HG03175 (cell line): ENCODE data around the gene ELP5.
"Not testable (repeated sequence)": the region's sequence is repeated elsewhere in the genome, so short reads cannot be mapped to it uniquely, and the experiment has no call there.

Experiments used
- ATAC-seq: cut with Tn5 transposase; IDR thresholded peaks from one replicate; pipeline ENCODE4 v1.9.1; 2021; ENCODE audit warnings: mild to moderate bottlenecking, moderate library complexity; ENCODE audit not compliant: unreplicated experiment

Gene ELP5

GRCh38 chr17:7235693-7236665 is 16.0 kb upstream of the ELP5 start:
- no peak for ATAC-seq

GRCh38 chr17:7236808-7237207 is 15.2 kb upstream of the ELP5 start:
- no peak for ATAC-seq

GRCh38 chr17:7237266-7237760 is 14.7 kb upstream of the ELP5 start:
- no peak for ATAC-seq

- ATAC-seq: no peak
Observed at GRCh38 chr17:7237761-7238419, 14.1 kb upstream of the ELP5 start.

GRCh38 chr17:7238420-7239090 is 13.5 kb upstream of the ELP5 start:
- no peak for ATAC-seq

- peak; percentile 56 for ATAC-seq
Observed at GRCh38 chr17:7239091-7240027, 12.7 kb upstream of the ELP5 start, which contains the start of gene PHF23. Gene PHF23 (minus strand): TSS chr17:7239457. CDS start chr17:7239279, 178 bp downstream.

- ATAC-seq: no peak
Observed at GRCh38 chr17:7240375-7240774, 11.6 kb upstream of the ELP5 start.

- no peak for ATAC-seq
Observed at GRCh38 chr17:7241090-7241733, 10.8 kb upstream of the ELP5 start.

- ATAC-seq: peak; percentile 31
Observed at GRCh38 chr17:7241783-7242716, 10.0 kb upstream of the ELP5 start, which contains the start of gene GABARAP. Gene GABARAP (minus strand): TSS chr17:7242449. CDS start chr17:7242330, 119 bp downstream.

GRCh38 chr17:7242717-7243452 is 9.1 kb upstream of the ELP5 start:
- ATAC-seq: peak; percentile 39

GRCh38 chr17:7243453-7243729 is 8.6 kb upstream of the ELP5 start:
- no peak for ATAC-seq

- ATAC-seq: not testable (repeated sequence)
Observed at GRCh38 chr17:7243838-7244237, 8.2 kb upstream of the ELP5 start.

- ATAC-seq: no peak
Observed at GRCh38 chr17:7246779-7247178, 5.2 kb upstream of the ELP5 start.

- ATAC-seq: no peak
Observed at GRCh38 chr17:7248796-7249195, 3.2 kb upstream of the ELP5 start.

- ATAC-seq: no peak
Observed at GRCh38 chr17:7249214-7249613, 2.8 kb upstream of the ELP5 start.

- no peak for ATAC-seq
Observed at GRCh38 chr17:7249830-7250229, 2.2 kb upstream of the ELP5 start.

- no peak for ATAC-seq
Observed at GRCh38 chr17:7250695-7251627, 1.1 kb upstream of the ELP5 start.
